Smooth muscle cell (in vitro differentiated cells): Measurements from ENCODE around the gene INCENP. TPM values are rescaled to one million over a fixed set of nuclear protein-coding genes. Genes with fewer than 3 reads are reported as not detected.

ENCODE experiments used
- polyA plus RNA-seq: library from polyadenylated mRNA; unstranded; fragments of >200 nt; fragmentation: Nextera tagmentation; extraction: Ambion mirVana; gene quantifications from 2 replicates; pipeline ENCODE4 v1.2.1, GENCODE V29; 2016
- total RNA-seq: library from RNA; depleted of rRNA; stranded (reverse); fragments of >200 nt; gene quantifications from 2 replicates; pipeline ENCODE4 v1.2.3, GENCODE V29; 2014

Gene INCENP
- total and polyA plus RNA-seq, 2 experiments from 2014 or later, result 2.3 to 25.7 TPM

Other genes with a start within 250 kb of the INCENP start
- gene FADS3, start 232.5 kb upstream of the INCENP start, total RNA-seq, result 6.7 and 8.9 TPM in 2 replicates
- gene FADS3, start 232.5 kb upstream of the INCENP start, polyA plus RNA-seq, result 13.8 and 28.9 TPM in 2 replicates
- gene RAB3IL1, start 206.4 kb upstream of the INCENP start, total RNA-seq, result 4.8 and 4.9 TPM in 2 replicates
- gene RAB3IL1, start 206.4 kb upstream of the INCENP start, polyA plus RNA-seq, result 9.8 and 11.6 TPM in 2 replicates
- gene BEST1, start 173.7 kb upstream of the INCENP start, total RNA-seq, result 2.4 and 2.6 TPM in 2 replicates
- gene BEST1, start 173.7 kb upstream of the INCENP start, polyA plus RNA-seq, result 1.6 and 2.8 TPM in 2 replicates
- gene FTH1, start 156.4 kb upstream of the INCENP start, total RNA-seq, result 903 and 1,173 TPM in 2 replicates
- 6,048 and 7,176 TPM in 2 replicates for gene FTH1, start 156.4 kb upstream of the INCENP start, polyA plus RNA-seq
- gene SCGB1D1, start 66.2 kb downstream of the INCENP start, total RNA-seq, result not detected in 2 replicates
- gene SCGB1D1, start 66.2 kb downstream of the INCENP start, polyA plus RNA-seq, result not detected in 2 replicates
- not detected in 2 replicates for gene SCGB2A1, start 84.7 kb downstream of the INCENP start, total RNA-seq
- not detected in 2 replicates for gene SCGB2A1, start 84.7 kb downstream of the INCENP start, polyA plus RNA-seq
- gene SCGB1D2, start 118.2 kb downstream of the INCENP start, total RNA-seq, result not detected in 2 replicates
- gene SCGB1D2, start 118.2 kb downstream of the INCENP start, polyA plus RNA-seq, result not detected in 2 replicates
- gene SCGB2A2, start 146.1 kb downstream of the INCENP start, total RNA-seq, result not detected in 2 replicates
- not detected in 2 replicates for gene SCGB2A2, start 146.1 kb downstream of the INCENP start, polyA plus RNA-seq
- not detected in 2 replicates for gene SCGB1D4, start 175.1 kb downstream of the INCENP start, total RNA-seq
- not detected in 2 replicates for gene SCGB1D4, start 175.1 kb downstream of the INCENP start, polyA plus RNA-seq
- 0.22 and 1.4 TPM in 2 replicates for gene ASRGL1, start 213.4 kb downstream of the INCENP start, total RNA-seq
- 0.97 and 2.8 TPM in 2 replicates for gene ASRGL1, start 213.4 kb downstream of the INCENP start, polyA plus RNA-seq